H4 (cell line): ENCODE results near the gene SLC2A13. TPM values are rescaled to one million over a fixed set of nuclear protein-coding genes. Genes with fewer than 3 reads are reported as not detected.

ENCODE experiments used
- DNase-seq: peaks from one replicate; pipeline ENCODE4 v3.0.0-alpha.2; 2015; ENCODE audit warnings: low spot score
- total RNA-seq: library from RNA; depleted of rRNA; stranded (reverse); fragments of >200 nt; shearing (Covaris generic); gene quantifications from 2 replicates; pipeline ENCODE4 v1.2.3, GENCODE V29; 2014

Gene SLC2A13
- total RNA-seq, 1 experiment from 2014 or later: 3.8 TPM

DNA sequence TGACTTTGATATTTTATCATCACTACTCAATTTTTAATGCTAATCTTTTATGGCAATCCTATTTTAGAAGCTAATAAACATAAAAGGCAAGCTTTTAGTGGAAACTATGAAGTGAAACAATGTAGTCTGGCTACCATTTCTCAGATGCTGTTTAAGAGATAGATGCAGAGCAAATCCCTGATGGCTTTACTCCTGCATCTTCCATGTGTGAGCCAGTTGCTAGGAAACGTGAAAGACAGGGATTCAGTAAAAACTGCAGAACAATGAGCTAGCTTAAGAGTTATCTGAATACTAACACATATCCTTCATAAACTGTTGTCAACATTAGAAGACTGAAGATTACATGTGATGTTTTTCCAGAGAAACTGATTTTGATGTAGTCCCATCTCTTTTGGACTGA, 112.6 kb downstream of the SLC2A13 start:
- no peak for DNase-seq

GRCh38 chr12:39990122-39991101, 115.5 kb downstream of the SLC2A13 start:
- peak; percentile 17 for DNase-seq

DNA sequence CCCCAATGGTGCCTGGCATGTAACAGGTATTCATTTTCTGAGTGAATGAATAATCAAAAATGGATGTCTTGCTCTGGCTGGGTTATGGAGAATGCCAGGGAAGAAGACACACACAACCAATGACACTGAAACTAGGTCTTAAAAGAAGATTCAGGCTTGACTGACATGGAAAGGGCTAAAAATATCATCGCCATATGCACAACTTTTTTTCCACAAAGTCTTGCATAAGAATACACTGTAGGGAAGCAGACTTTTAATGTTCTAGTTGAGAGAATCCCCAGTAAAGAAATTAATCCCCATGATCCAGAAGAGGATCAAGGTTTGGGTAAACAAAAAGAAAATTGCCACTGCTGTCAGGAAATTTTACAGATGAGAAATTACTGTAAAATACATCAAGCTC, 116.4 kb downstream of the SLC2A13 start:
- no peak for DNase-seq

GRCh38 chr12:39988574-39988973, 117.3 kb downstream of the SLC2A13 start:
- DNase-seq: no peak

DNA sequence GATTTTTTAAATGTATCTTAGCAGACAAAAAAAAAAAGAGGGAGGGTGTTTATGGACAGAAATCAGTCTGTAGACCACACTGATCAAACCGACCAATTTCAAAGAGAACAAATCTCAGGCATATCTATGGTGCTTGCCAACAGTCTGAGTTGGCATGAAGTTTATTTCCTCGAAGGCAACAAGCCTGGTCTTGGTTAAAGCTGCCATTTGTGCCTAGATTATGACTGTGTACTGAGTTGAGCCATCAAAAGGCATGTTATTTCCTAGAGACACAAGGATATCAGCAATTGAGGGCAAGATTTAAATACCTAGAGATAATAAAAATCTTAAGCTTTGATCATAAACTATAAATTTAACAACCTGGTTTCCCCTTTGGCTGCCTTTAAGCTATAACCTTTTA, 119.2 kb downstream of the SLC2A13 start:
- DNase-seq: no peak

- no peak for DNase-seq
Measured at GRCh38 chr12:39984670-39985069, 121.2 kb downstream of the SLC2A13 start.

GRCh38 chr12:39975374-39975918, 130.4 kb downstream of the SLC2A13 start:
- DNase-seq: no peak

DNA sequence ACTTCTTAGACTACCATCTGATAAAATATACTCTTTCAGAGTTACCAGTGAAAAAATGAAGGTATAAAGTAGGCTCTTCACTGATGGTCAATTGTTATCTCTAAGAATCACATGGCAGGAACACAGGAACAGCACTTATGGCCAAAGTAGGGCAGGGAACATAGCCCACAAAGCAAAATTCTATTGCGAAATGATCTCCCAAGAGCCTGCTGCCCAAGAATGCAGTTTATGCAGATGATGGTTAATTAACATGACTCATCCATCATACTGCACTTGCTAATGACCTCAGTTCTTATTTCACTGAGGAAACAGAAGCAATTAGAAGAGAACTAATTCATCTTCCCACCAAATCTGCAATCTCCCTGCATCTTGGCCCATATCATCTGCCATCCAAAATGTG, 133.8 kb downstream of the SLC2A13 start:
- DNase-seq: no peak

DNA sequence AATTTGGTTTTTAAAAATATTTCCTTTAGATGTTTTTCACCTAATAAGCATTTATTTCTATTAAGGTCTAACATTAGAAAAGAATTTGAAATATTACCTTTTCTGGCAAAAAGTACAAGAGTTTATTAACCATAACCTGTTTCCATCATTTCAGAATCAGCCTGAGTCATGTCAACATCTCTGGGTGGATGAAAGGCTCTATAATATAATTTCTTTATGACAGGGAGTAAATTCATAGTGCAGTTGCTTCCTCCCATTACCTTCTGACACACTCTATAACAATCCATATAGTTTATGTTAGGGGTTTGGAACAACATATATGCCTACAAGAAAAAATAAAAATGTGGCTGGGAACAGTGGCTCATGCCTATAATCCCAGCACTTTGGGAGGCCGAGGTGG, 134.5 kb downstream of the SLC2A13 start:
- no peak for DNase-seq

DNA sequence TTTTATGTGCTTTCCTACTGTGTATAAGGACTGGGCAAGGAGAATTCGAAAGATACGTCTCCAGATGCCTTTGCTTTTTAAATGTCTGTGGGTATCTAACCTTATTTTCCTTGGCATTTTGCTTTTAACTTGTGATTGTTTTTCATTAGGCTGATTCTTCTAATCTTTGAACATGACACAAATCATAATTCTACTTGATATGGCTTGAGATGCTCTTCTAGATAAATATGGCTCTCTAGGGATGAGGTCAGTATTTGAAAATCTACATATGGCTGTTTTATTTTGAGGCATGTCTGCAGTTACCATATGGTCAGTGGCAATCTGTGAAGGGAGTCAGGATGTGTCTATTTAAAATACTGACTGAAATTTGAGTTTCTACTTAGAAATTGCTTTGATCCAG, 139.2 kb downstream of the SLC2A13 start:
- DNase-seq: no peak

GRCh38 chr12:39966256-39966655, 139.6 kb downstream of the SLC2A13 start:
- no peak for DNase-seq

DNA sequence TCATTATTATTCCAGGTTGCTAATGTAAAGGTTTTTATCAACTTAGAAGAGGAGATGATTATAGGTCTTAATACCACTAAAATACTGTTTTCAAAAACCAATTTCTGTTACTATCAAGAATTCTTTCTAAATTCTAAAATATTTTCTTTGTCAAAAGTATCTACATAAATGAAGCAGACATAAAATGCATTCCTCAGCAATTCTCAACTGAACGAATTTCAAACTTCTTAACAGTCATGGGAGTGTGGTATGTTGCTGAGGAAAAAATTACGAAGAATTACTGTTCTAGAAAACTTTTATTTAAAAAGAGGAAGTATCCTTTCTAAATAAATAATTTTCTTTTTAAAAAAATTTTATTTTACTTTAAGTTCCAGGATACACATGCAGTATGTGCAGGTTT, 146.4 kb downstream of the SLC2A13 start:
- DNase-seq: no peak

- no peak for DNase-seq
Measured at GRCh38 chr12:39959031-39959430, 146.8 kb downstream of the SLC2A13 start.

GRCh38 chr12:39958377-39958776, 147.5 kb downstream of the SLC2A13 start:
- DNase-seq: no peak

DNA sequence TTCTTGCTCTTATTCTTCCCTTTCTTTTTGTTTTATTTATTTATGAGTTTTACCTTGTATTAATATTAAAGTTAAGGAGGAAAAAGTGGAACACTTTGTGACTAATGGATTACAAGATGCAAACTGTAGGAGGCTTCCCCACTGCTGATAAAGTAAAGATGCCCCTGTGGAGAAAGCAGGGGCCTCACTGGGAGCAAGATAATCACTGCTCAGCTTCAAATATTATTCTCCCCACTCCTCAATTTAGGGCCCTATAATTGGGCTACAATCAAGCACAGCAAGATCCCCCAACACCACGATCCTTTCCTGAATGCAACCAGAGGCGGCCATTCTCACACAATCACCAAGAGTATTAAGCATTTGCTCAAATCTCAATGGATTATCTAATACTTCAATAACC, 149.2 kb downstream of the SLC2A13 start:
- DNase-seq: no peak

DNA sequence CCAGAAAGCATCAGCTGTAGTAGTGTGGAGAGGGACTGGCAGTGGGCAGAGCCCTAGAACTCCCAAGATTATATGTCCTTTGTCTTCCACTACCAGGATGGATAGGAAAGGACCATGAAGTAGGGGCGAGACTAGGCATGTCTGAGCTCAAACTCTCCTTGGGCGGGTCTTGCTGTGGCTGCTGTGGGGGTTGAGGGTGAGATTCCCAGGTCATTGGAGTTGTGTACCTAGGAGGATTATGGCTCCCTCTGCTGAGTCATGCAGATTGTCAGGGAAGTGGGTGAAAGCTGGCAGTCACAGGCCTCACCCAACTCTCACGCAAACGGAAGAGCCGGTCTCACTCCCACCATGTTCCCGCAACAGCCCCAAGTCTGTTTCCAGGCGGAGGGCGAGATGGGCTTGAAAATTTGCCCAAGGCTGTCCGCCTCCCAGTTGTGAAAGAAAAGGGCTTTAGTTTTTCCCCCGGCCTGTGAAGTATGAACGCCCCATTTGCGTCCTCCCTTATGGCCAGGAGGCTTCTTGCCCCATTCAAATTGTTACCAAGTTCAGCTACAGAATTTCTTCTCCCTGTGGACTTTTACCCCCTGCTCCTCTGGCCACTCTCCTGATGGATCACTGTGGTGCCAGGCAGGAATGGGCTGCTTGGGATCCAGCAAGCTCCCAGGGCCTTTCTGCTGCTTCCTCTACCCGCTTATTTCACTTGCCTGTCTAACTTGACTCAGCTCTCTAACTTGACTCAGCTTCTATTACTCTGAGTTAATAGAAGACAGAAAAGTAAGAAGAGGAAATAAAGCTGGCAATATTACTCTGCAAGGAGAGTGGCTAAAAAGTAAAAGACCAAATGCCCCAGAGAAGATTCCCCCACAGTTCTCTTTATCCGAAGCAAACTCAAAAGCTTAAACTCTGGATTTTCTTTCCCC, 159.3 kb downstream of the SLC2A13 start:
- no peak for DNase-seq

DNA sequence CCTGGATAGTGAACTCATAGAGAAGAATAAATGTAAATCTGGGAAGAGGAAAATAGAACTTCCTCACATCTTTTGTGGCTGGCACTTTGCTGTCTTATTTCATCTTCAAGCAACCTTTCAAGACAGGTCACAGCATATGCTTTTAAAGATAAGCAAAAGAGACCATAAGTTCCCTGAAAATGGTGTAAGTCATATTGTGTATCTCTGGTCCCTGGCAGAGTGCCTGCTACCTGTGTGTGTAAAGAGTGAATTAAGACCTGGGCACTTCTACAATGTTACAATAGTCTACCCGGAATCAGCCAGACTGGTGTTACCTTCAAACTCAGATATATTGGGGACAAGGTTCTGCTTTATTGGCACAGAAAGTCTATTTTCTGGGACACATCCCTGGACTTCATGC, 168.8 kb downstream of the SLC2A13 start:
- DNase-seq: no peak

- no peak for DNase-seq
Measured at GRCh38 chr12:39935839-39936238, 170.0 kb downstream of the SLC2A13 start.

DNA sequence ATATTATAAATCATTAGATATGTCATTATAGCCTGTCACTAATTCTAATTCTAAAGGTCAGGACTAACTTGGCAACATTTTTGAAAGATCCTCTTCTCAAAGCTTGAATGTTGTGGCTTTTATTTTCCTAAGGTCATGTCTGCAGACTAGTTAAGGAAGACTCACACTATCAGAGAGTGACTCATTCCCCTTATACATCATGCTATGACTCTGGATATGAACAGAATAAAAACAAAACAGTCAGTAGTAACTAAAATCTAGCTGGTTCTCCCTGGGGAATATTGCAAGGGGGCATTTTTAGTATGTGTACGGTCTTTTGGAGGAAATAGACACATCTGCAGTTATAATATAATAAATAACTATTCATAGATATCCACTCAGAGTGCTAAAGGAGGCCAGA, 170.6 kb downstream of the SLC2A13 start:
- DNase-seq: no peak

- no peak for DNase-seq
Measured at GRCh38 chr12:39931857-39932256, 174.0 kb downstream of the SLC2A13 start.

- no peak for DNase-seq
Measured at GRCh38 chr12:39931231-39931630, 174.7 kb downstream of the SLC2A13 start.

GRCh38 chr12:39930101-39930500, 175.8 kb downstream of the SLC2A13 start:
- no peak for DNase-seq
